ENCODE results near the gene CATSPERE. TPM values are rescaled to one million over a fixed set of nuclear protein-coding genes. Genes with fewer than 3 reads are reported as not detected.

CATSPERE gene
- total and polyA plus RNA-seq, 3 experiments from 2014 or later, result 0.24 to 0.68 (median 0.64) TPM

- Histone ChIP-seq H3K36me3 (ENCODE audit: insufficient read depth, low read length) (no peaks in the 10 kb centered on the region), H3K4me1 (ENCODE audit: insufficient read depth, low read length) (no peaks in the 10 kb centered on the region), H3K27ac (ENCODE audit: low read depth, low read length) (no peak overlapping the region), H3K27me3 (ENCODE audit: insufficient read depth, low read length, poor library complexity, severe bottlenecking) (no peaks in the 10 kb centered on the region), H3K9me3 (ENCODE audit: low read length) (no peaks in the 10 kb centered on the region), H3K4me3 (ENCODE audit: low read length) (no peak overlapping the region)
- Mint-ChIP-seq H3K27ac (no peak overlapping the region), H3K9me3 (no peaks in the 10 kb centered on the region), H3K36me3 (no peaks in the 10 kb centered on the region), H3K4me3 (no peak overlapping the region), H3K4me1 (no peaks in the 10 kb centered on the region), H3K27me3 (peaks cover 7 to 49% of the 10 kb centered on the region in 2 donors)
- POLR2A ChIA-PET, result no interaction called here
- no peak for DNase-seq
- CTCF ChIA-PET, result no interaction called here
Measured at GRCh38 chr1:244642526-244642925, 181.5 kb downstream of the CATSPERE start.

GRCh38 chr1:244642988-244643387 lies 181.9 kb downstream of the CATSPERE start:
- ChIA-PET CTCF (interaction anchor here (1.2 kb wide), 1 partner anchor 9 kb away, joined by 4 read pairs; no protein-coding TSS in a partner anchor), POLR2A (no interaction called here)
- Histone ChIP-seq H3K27ac (ENCODE audit: low read depth, low read length) (no peak overlapping the region), H3K36me3 (ENCODE audit: insufficient read depth, low read length) (no peaks in the 10 kb centered on the region), H3K4me3 (ENCODE audit: low read length) (no peak overlapping the region), H3K9me3 (ENCODE audit: low read length) (no peaks in the 10 kb centered on the region), H3K27me3 (ENCODE audit: insufficient read depth, low read length, poor library complexity, severe bottlenecking) (no peaks in the 10 kb centered on the region), H3K4me1 (ENCODE audit: insufficient read depth, low read length) (no peaks in the 10 kb centered on the region)
- H3K36me3 Mint-ChIP-seq, result no peaks in the 10 kb centered on the region
- H3K27ac Mint-ChIP-seq, result no peak overlapping the region
- DNase-seq, result no peak
- no peaks in the 10 kb centered on the region for H3K9me3 Mint-ChIP-seq
- H3K4me3 Mint-ChIP-seq, result no peak overlapping the region
- peaks cover 9 to 49% of the 10 kb centered on the region in 2 donors for H3K27me3 Mint-ChIP-seq
- no peaks in the 10 kb centered on the region for H3K4me1 Mint-ChIP-seq

- H3K4me3 Mint-ChIP-seq, result no peak overlapping the region
- POLR2A ChIA-PET, result no interaction called here
- CTCF ChIA-PET, result interaction anchor here (1.4 kb wide), 1 partner anchor 30 kb away, joined by 3 read pairs; no protein-coding TSS in a partner anchor
- H3K36me3 ChIP-seq (ENCODE audit: insufficient read depth, low read length), result no peaks in the 10 kb centered on the region
- no peaks in the 10 kb centered on the region for H3K36me3 Mint-ChIP-seq
- no peak for DNase-seq
- H3K27me3 ChIP-seq (ENCODE audit: insufficient read depth, low read length, poor library complexity, severe bottlenecking), result no peaks in the 10 kb centered on the region
- no peak overlapping the region for H3K27ac ChIP-seq (ENCODE audit: low read depth, low read length)
- no peaks in the 10 kb centered on the region for H3K9me3 Mint-ChIP-seq
- H3K9me3 ChIP-seq (ENCODE audit: low read length), result no peaks in the 10 kb centered on the region
- H3K4me1 ChIP-seq (ENCODE audit: insufficient read depth, low read length), result no peaks in the 10 kb centered on the region
- no peak overlapping the region for H3K27ac Mint-ChIP-seq
- no peak overlapping the region for H3K4me3 ChIP-seq (ENCODE audit: low read length)
- H3K27me3 Mint-ChIP-seq, result peaks cover 6 to 45% of the 10 kb centered on the region in 2 donors
- H3K4me1 Mint-ChIP-seq, result no peaks in the 10 kb centered on the region
Measured at GRCh38 chr1:244645414-244645813, 184.3 kb downstream of the CATSPERE start.

- no peak overlapping the region for H3K27ac ChIP-seq (ENCODE audit: low read depth, low read length)
- DNase-seq, result no peak
- H3K9me3 ChIP-seq (ENCODE audit: low read length), result no peaks in the 10 kb centered on the region
- no peak overlapping the region for H3K4me3 ChIP-seq (ENCODE audit: low read length)
- no peaks in the 10 kb centered on the region for H3K4me1 ChIP-seq (ENCODE audit: insufficient read depth, low read length)
- Mint-ChIP-seq H3K27ac (no peak overlapping the region), H3K4me3 (no peak overlapping the region), H3K4me1 (no peaks in the 10 kb centered on the region), H3K36me3 (no peaks in the 10 kb centered on the region), H3K9me3 (no peaks in the 10 kb centered on the region), H3K27me3 (peaks cover 6 to 41% of the 10 kb centered on the region in 2 donors)
- POLR2A ChIA-PET, result no interaction called here
- H3K27me3 ChIP-seq (ENCODE audit: insufficient read depth, low read length, poor library complexity, severe bottlenecking), result no peaks in the 10 kb centered on the region
- no peaks in the 10 kb centered on the region for H3K36me3 ChIP-seq (ENCODE audit: insufficient read depth, low read length)
- CTCF ChIA-PET, result interaction anchor here (1.4 kb wide), 1 partner anchor 29 kb away, joined by 3 read pairs; no protein-coding TSS in a partner anchor
Measured at GRCh38 chr1:244645890-244646289, 184.8 kb downstream of the CATSPERE start.

- CTCF ChIA-PET, result no interaction called here
- no peaks in the 10 kb centered on the region for H3K36me3 Mint-ChIP-seq
Measured at GRCh38 chr1:244647819-244648218, 186.7 kb downstream of the CATSPERE start.

GRCh38 chr1:244651956-244652622 lies 191.0 kb downstream of the CATSPERE start:
- Histone ChIP-seq H3K27ac (ENCODE audit: low read depth, low read length) (no peak overlapping the region), H3K4me1 (ENCODE audit: insufficient read depth, low read length) (peaks cover 31% of the 10 kb centered on the region), H3K9me3 (ENCODE audit: low read length) (no peaks in the 10 kb centered on the region), H3K4me3 (ENCODE audit: low read length) (peak overlapping the region; percentile 60), H3K36me3 (ENCODE audit: insufficient read depth, low read length) (no peaks in the 10 kb centered on the region), H3K27me3 (ENCODE audit: insufficient read depth, low read length, poor library complexity, severe bottlenecking) (no peaks in the 10 kb centered on the region)
- peaks cover 0 to 2% of the 10 kb centered on the region in 2 donors for H3K27me3 Mint-ChIP-seq
- H3K27ac Mint-ChIP-seq, result peak overlapping the region; percentile 64 to 93 (median 92)
- CTCF ChIA-PET, result interaction anchor here (0.8 to 2.7 kb wide), 5 partner anchors 9 to 197 kb away, joined by 3 to 7 read pairs (median 4); partner anchors contain the start of gene COX20
- no peak for DNase-seq
- H3K4me3 Mint-ChIP-seq, result peak overlapping the region; percentile 45 to 89 (median 85)
- peaks cover 0 to 5% (median under 1%) of the 10 kb centered on the region in 3 donors for H3K36me3 Mint-ChIP-seq
- no peaks in the 10 kb centered on the region for H3K9me3 Mint-ChIP-seq
- POLR2A ChIA-PET, result interaction anchor here (1.1 to 2.7 kb wide), 3 partner anchors 183 to 319 kb away, joined by 6 to 27 read pairs (median 13); partner anchors contain the start of genes COX20 and HNRNPU
- H3K4me1 Mint-ChIP-seq, result peaks cover 12 to 15% (median 13%) of the 10 kb centered on the region in 3 donors

More at GRCh38 chr1:244647819-244648218, 186.7 kb downstream of the CATSPERE start:
- H3K4me3 ChIP-seq (ENCODE audit: low read length), result no peak overlapping the region
- DNase-seq, result no peak
- POLR2A ChIA-PET, result no interaction called here
- Mint-ChIP-seq H3K27me3 (peaks cover 2 to 28% of the 10 kb centered on the region in 2 donors), H3K4me3 (no peak overlapping the region), H3K4me1 (peaks cover 10 to 11% (median 10%) of the 10 kb centered on the region in 3 donors), H3K27ac (no peak overlapping the region), H3K9me3 (no peaks in the 10 kb centered on the region)
- no peaks in the 10 kb centered on the region for H3K27me3 ChIP-seq (ENCODE audit: insufficient read depth, low read length, poor library complexity, severe bottlenecking)
- H3K9me3 ChIP-seq (ENCODE audit: low read length), result no peaks in the 10 kb centered on the region
- no peaks in the 10 kb centered on the region for H3K36me3 ChIP-seq (ENCODE audit: insufficient read depth, low read length)
- peaks cover 7% of the 10 kb centered on the region for H3K4me1 ChIP-seq (ENCODE audit: insufficient read depth, low read length)
- no peak overlapping the region for H3K27ac ChIP-seq (ENCODE audit: low read depth, low read length)

GRCh38 chr1:244652623-244653438 lies 191.8 kb downstream of the CATSPERE start, which contains the start of gene DESI2:
Gene DESI2 (plus strand): TSS chr1:244653126. CDS start chr1:244653314, 188 bp downstream.
- CTCF ChIA-PET, result interaction anchor here (0.8 to 2.7 kb wide), 6 partner anchors 10 to 198 kb away, joined by 3 to 7 read pairs (median 4); partner anchors contain the start of gene COX20
- Histone ChIP-seq H3K27me3 (ENCODE audit: insufficient read depth, low read length, poor library complexity, severe bottlenecking) (no peaks in the 10 kb centered on the region), H3K9me3 (ENCODE audit: low read length) (no peaks in the 10 kb centered on the region), H3K36me3 (ENCODE audit: insufficient read depth, low read length) (no peaks in the 10 kb centered on the region), H3K4me1 (ENCODE audit: insufficient read depth, low read length) (peaks cover 31% of the 10 kb centered on the region), H3K27ac (ENCODE audit: low read depth, low read length) (peak within 1 kb of the TSS; percentile 82), H3K4me3 (ENCODE audit: low read length) (peak within 1 kb of the TSS; percentile 72)
- POLR2A ChIA-PET, result interaction anchor here (0.7 to 2.7 kb wide), 4 partner anchors 180 to 318 kb away, joined by 3 to 27 read pairs (median 10); partner anchors contain the start of genes COX20 and HNRNPU
- DNase-seq, result peak; percentile 96 to 99 (median 98)
- H3K27ac Mint-ChIP-seq, result peak within 1 kb of the TSS; percentile 64 to 93 (median 92)
- peaks cover 0 to 1% of the 10 kb centered on the region in 2 donors for H3K27me3 Mint-ChIP-seq
- H3K9me3 Mint-ChIP-seq, result no peaks in the 10 kb centered on the region
- H3K36me3 Mint-ChIP-seq, result peaks cover 0 to 13% (median 2%) of the 10 kb centered on the region in 3 donors
- peaks cover 19 to 23% (median 21%) of the 10 kb centered on the region in 3 donors for H3K4me1 Mint-ChIP-seq
- peak within 1 kb of the TSS in 6 of 7 donors; percentile 82 to 89 (median 86) for H3K4me3 Mint-ChIP-seq

Measured in CD8-positive, alpha-beta memory T cell (primary cell).